Measurements from ENCODE around the gene CBLN3. TPM values are rescaled to one million over a fixed set of nuclear protein-coding genes. Genes with fewer than 3 reads are reported as not detected.

CBLN3 gene
- polyA plus RNA-seq, 1 donor from 2014 or later = not detected

DNA sequence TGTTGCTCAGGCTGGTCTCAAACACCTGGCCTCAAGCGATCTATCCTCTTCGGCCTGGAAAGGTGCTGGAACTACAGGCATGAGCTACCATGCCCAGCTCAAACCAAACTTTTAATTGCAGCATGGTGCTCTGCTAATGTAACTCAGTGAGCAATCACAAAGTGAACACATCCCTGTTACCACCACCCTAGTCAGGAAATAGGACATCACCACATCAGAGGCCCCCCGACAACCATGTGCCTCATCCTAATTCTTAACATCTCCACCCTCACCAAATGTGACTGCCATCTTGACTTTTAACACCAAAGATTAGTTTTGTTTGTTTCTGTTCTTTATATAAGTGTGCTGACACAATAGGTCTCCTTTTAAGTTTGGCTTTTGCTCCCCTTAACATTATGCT lies 35.9 kb upstream of the CBLN3 start:
- H2AFZ ChIP-seq (ENCODE audit: low read depth, low read length) = no peak overlapping the region
- H3K79me2 ChIP-seq (replicated peaks; ENCODE audit: insufficient read depth, low read length) = no peaks in the 10 kb centered on the region
- H3K36me3 ChIP-seq (ENCODE audit: insufficient read depth, low read length) = no peaks in the 10 kb centered on the region
- H3K4me2 ChIP-seq (ENCODE audit: low read length) = no peak overlapping the region
- no peak overlapping the region for H3K9ac ChIP-seq (ENCODE audit: low read length)
- H3K4me3 ChIP-seq (ENCODE audit: low read length) = no peak overlapping the region
- H3K27me3 ChIP-seq (ENCODE audit: insufficient read depth, low read depth, low read length) = no peaks in the 10 kb centered on the region
- H3K9me2 ChIP-seq (ENCODE audit: insufficient read depth, low read length) = no peaks in the 10 kb centered on the region
- no peaks in the 10 kb centered on the region for H3F3A ChIP-seq (ENCODE audit: insufficient read depth, low read length, poor library complexity, severe bottlenecking)
- no peaks in the 10 kb centered on the region for H4K20me1 ChIP-seq (ENCODE audit: insufficient read depth)
- H3K27ac ChIP-seq (ENCODE audit: low read length) = no peak overlapping the region
- TF ChIP-seq REST (IDR thresholded peaks at IDR 0.05; ENCODE audit: borderline replicate concordance) (no peak), MXI1 (conservative IDR thresholded peaks at IDR 0.05; ENCODE audit: poor library complexity, severe bottlenecking) (no peak), CTCF (IDR thresholded peaks at IDR 0.05; ENCODE audit: poor library complexity, severe bottlenecking) (no peak), RAD21 (conservative IDR thresholded peaks at IDR 0.05) (no peak), EP300 (conservative IDR thresholded peaks at IDR 0.05; ENCODE audit: poor library complexity, severe bottlenecking) (no peak), TAF1 (IDR thresholded peaks at IDR 0.05; ENCODE audit: low read depth) (no peak), POLR2AphosphoS5 (IDR thresholded peaks at IDR 0.05) (no peak), EZH2 (IDR thresholded peaks at IDR 0.05; ENCODE audit: borderline replicate concordance, insufficient read depth, low read length, poor library complexity, severe bottlenecking) (no peak), SMC3 (conservative IDR thresholded peaks at IDR 0.05; ENCODE audit: poor library complexity) (no peak)
- H3K9me3 ChIP-seq (ENCODE audit: low read length) = no peaks in the 10 kb centered on the region

DNA sequence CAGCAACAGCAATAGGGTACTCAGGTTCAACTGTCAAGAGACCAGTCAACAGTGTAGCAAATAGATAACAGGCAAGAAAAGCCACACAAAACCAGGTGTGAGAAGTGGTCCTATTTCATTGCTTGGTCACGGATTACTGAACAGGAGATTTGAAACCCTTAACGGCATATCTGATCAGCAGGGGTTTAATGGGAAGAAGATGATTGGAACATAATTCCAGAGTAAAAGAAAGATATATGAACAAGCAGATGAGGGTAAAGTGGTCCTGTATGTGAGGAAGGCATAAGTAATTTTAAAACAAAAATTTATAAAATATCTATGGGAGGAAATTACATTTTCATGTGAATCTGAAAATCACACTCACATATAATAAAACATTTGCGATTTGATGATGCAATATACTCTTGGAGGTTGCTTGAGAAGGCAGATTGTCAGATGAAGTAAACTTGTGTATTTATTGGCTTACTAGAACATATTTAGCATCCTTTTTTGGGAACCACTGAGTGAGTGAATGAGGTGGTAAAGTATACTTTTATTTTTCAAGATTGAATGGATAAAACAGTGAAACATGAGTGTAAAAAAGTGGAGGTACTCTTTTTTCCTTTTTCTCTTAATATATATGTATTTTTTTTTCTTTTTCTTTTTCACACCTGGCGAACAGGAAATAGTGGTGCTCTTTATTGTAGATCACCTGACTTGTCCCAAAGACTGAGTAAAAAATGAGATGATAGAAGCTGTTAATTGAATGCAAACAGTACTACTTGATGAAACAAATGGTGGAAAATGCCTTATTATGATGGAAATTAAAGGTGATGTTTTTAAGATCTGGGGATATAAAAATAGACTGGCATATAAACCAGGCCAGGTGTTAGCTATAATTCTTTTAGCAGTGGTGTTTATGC lies 34.7 kb upstream of the CBLN3 start:
- Histone ChIP-seq H3K4me2 (ENCODE audit: low read length) (no peak overlapping the region), H3K79me2 (replicated peaks; ENCODE audit: insufficient read depth, low read length) (no peaks in the 10 kb centered on the region), H3K9me2 (ENCODE audit: insufficient read depth, low read length) (no peaks in the 10 kb centered on the region), H3K9ac (ENCODE audit: low read length) (no peak overlapping the region), H3K9me3 (ENCODE audit: low read length) (no peaks in the 10 kb centered on the region), H3K36me3 (ENCODE audit: insufficient read depth, low read length) (no peaks in the 10 kb centered on the region), H4K20me1 (ENCODE audit: insufficient read depth) (no peaks in the 10 kb centered on the region), H3K27ac (ENCODE audit: low read length) (no peak overlapping the region), H3K4me3 (ENCODE audit: low read length) (no peak overlapping the region), H3K27me3 (ENCODE audit: insufficient read depth, low read depth, low read length) (no peaks in the 10 kb centered on the region), H2AFZ (ENCODE audit: low read depth, low read length) (no peak overlapping the region), H3F3A (ENCODE audit: insufficient read depth, low read length, poor library complexity, severe bottlenecking) (no peaks in the 10 kb centered on the region)
- TF ChIP-seq TAF1 (IDR thresholded peaks at IDR 0.05; ENCODE audit: low read depth) (no peak), RAD21 (conservative IDR thresholded peaks at IDR 0.05) (no peak), POLR2AphosphoS5 (IDR thresholded peaks at IDR 0.05) (no peak), MXI1 (conservative IDR thresholded peaks at IDR 0.05; ENCODE audit: poor library complexity, severe bottlenecking) (no peak), CTCF (IDR thresholded peaks at IDR 0.05; ENCODE audit: poor library complexity, severe bottlenecking) (no peak), SMC3 (conservative IDR thresholded peaks at IDR 0.05; ENCODE audit: poor library complexity) (no peak), REST (IDR thresholded peaks at IDR 0.05; ENCODE audit: borderline replicate concordance) (no peak), EP300 (conservative IDR thresholded peaks at IDR 0.05; ENCODE audit: poor library complexity, severe bottlenecking) (no peak), EZH2 (IDR thresholded peaks at IDR 0.05; ENCODE audit: borderline replicate concordance, insufficient read depth, low read length, poor library complexity, severe bottlenecking) (no peak)
